NCI-H1092 treated with DMSO at 0.1 percent for 48 hours (cell line): ENCODE measurements around the gene ABHD16A.

Source experiments
- DNase-seq: peaks from one replicate; lab custom pipeline; 2025; lab: John Stamatoyannopoulos, UW

ABHD16A gene

DNA sequence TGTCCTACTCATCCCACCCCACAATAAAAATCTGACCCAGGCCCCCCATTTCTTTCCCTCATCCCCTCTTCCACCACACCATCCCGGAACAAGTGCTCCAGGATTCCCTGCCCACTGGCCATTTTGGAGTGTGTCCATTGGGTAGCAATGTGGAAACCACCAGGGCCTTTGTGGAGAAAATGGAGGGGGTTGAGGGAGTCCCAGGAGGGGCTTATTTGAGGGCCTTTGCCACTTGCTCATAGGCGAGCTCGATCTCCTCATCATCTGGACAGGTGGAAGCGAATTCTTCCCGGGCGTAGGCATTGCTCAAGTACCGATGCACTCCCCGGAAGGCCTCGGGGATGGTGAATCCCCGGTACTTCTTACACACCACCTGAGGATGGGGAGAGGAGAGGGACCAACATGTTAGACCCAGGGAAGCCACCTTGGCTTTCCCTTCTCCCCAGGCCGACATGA, 27.5 kb upstream of the ABHD16A start:
- no peak for DNase-seq

- DNase-seq: peak; percentile 16
Measured at GRCh38 chr6:31729979-31730630, 27.0 kb upstream of the ABHD16A start.

DNA sequence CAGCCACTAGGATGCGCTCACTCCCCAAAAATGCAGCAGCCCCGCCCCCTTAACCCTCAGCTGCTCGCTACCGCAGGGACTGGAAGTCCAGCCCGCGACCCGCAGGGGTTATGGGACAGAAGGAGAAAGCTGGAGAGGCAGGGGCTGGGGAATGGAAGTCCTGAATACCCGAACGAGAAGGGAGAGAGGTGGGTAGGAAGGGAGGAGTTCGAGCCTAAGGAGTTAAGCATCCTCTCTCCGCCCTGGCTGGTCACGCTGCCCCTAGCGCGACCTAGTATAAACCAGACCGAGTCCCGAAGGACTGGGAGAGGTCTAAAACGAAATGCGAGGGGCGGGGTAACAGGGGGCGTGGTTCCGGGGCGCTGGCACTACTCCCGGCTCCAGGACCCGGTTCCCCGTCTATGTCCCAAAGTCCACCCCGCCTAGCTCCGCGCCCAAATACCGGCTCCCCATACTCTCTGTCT, 26.4 kb upstream of the ABHD16A start:
- peak; percentile 49 for DNase-seq

GRCh38 chr6:31728767-31729514, 25.8 kb upstream of the ABHD16A start, which contains the start of gene DDAH2:
Gene DDAH2, minus strand, starts transcription at chr6:31729299. Its CDS starts 138 bp downstream, at chr6:31729161.
- no peak for DNase-seq

DNA sequence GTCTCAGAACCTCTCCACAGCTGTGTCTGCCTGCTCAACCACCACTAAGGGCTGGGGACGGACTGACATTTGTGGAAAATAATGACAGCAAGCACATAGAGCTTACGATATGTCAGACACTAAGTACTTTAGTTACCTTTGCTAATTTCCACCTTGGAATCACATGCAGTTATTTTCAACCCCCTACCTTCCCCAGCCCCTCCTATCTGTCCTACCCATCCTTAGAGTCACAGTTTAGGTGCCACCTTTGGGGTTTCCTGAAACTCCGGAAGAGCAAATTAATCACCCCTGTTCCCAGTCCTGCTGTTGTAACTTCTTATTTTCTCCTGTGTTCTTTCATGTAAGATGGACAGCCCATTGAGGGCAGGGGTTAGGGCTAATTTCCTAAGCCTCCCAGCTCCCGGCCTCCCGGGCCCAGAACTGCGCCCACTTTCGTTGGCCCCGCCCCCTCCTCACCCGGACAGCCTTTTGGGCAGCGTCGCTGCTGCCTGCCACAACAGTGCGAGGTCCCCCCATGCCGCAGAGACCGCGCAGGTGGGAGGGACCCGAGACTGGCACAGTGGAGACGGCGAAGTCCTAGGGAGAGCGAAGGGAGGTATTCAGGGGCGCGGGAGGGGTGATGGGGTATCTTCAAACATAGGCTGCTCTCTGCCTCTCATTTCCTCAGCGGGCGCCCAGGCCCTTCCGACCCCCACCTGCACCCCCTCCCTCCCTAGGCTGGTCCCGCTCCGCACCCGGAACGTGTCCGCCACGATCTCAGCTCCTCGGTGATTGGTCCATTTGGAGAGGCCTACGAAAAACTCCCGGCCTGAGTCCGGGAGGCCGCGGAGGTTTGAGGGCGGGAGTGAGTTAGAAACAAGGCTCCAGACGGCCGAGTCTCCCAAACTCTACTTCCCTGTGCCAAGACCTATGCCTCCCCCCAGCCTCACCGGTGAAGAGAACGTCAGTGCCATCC, 24.9 kb upstream of the ABHD16A start:
- DNase-seq: no peak

GRCh38 chr6:31727034-31727716, 24.1 kb upstream of the ABHD16A start:
- no peak for DNase-seq

DNA sequence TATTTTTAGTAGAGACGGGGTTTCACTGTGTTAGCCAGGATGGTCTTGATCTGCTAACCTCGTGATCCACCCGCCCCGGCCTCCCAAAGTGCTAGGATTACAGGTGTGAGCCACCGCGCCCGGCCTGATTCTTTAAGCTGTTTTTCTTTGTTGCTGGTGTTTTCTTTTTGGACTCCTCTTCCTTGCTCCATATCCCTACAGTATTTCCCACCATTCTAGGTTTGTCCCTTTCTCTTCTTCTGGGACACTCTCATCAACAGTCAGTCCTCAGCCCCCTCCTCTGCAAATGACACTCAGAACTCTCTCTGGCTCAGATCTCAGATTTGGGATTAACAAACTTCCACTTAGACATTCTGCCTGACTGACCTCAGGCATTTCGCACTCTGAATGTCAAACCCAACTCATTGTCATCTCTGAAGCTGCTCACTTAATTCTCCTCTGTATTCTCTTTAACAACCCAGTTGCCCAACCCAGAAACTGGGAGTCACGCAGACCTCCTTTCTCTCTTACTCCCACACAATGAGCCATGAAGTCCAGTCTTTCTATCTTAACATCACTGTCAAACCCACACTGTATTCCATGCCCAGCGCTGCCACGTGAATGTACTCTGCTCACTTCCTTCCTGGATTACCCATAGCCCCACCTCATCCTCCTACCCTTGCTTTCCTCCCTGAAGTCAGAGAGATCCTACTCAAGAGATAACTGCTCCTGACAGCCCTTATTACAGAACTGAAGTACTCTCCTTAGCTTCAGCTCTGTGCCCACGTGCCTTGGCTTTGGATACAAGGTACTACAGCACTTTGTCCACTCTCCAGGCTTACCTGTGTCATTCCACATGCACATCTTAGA, 22.6 kb upstream of the ABHD16A start:
- no peak for DNase-seq

DNA sequence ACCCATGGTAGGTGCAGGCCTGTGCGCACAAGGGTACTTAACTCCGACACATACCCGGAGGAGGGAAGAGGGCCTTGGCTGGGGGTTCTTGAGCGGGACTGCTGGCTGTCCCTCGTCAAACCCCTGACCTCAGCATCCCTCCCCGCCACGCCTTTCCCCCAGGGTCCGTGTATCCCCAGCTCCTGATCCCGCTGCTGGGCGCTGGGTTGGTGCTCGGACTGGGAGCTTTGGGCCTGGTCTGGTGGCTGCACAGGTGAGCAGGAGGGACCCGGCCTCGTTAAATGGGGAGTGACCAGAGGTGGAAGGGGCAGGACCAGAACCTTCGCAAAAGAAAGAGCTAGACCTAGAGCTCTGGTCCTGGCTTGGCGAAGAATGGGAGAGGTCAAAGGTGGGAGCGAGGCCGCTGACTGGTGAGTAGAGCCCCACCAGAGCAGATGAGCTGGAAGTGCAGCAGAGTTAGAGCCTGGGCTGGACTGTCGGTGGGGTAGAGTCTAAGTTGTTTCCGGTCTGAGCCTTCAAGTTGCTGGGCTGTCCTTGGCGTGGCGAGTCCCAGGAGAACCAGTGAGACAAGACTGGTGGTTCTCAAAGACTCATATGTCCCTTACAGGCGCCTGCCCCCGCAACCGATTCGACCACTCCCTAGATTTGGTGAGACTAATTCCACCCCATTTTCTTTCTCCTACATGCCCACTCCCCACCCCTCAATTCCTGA, 21.0 kb upstream of the ABHD16A start:
- DNase-seq: no peak

GRCh38 chr6:31723245-31723979, 20.3 kb upstream of the ABHD16A start, which contains the start of gene MPIG6B:
Gene MPIG6B, plus strand, starts transcription at chr6:31723373. Its CDS starts 11 bp downstream, at chr6:31723384.
- DNase-seq: no peak

- no peak for DNase-seq
Measured at GRCh38 chr6:31722173-31722572, 19.0 kb upstream of the ABHD16A start.

DNA sequence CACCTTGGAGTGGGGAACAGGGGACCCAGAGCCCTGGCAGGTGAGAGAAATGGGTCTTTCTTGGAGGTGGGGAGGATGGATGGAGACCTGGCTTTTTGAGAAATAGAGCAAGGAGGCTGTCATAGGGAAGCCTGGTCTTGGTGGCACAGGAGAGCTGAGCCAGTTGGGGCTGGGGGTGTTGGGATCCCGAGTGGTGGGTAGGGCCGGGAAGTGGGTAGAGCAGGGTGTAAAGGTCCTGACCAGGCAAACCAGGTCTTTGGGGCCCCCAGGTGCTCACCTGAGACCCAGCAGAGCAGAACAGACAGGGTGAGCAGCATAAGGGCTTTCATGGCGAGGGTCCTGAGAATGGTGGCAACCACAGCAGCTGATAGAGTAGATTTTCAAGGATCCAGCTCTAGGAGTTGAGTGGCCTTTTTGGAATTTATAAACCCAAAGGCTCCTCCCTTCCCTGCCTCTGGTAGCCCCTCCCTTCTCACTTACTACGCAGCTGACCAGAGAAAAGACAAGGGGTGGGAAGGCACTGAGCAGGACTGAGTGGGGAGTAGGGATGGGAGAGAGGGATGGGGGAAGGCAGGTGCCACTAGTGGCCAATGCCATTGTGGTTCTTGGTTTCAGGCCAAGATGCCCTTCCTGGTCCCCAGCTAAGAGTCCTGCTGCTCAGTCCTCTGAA, 18.4 kb upstream of the ABHD16A start, which contains the start of gene LY6G6C:
Gene LY6G6C, minus strand, starts transcription at position 396 of the 670 bp plus-strand sequence. Its CDS starts 67 bp downstream, at position 329.
- no peak for DNase-seq

DNA sequence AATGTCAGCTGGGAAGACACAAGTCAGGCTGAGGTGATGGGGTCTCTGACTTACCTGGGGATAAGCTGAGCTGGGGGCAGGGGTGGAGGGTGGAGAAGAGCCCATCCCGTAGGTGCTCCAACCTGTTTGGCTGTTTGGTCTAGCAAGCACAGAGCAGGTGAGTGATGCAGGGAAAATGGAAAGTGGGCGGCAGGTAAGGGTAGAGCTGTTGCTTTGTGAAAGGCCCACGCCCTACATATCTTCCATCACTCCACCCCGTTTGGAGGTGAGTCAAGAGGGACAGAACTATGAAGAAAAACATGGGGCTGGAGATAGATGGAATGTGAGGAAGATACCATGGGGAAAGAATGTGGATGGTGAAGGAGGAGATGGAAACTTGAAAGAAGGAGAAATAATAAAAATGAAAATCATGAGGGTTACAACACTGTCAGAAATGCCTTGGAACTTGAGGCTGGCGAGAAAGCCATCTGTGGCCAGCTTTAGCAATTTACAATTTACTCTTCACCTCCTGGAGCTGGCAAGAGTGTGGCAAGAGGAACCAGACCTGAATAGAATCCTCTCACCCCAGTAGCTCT, 17.2 kb upstream of the ABHD16A start:
- no peak for DNase-seq

DNA sequence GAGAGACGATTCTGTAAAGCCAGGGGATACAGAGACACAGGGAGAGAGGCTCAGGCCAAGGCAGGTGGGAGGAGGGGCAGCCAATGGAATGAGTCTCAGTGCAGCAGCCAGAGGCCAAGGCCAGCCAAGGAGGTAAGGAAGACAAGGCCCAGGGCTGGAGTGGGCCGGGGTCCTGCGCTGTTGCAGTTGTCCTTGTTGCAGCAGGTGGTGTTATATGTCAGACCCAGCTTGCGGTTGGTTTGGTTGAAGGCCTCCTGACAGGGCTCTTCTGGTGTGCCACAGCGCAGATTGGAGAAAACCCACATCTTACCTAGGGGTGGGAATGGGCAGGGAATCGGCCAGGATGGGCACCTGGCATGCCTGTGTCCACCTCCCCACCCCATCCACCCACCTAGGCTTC, 15.9 kb upstream of the ABHD16A start:
- DNase-seq: no peak

DNA sequence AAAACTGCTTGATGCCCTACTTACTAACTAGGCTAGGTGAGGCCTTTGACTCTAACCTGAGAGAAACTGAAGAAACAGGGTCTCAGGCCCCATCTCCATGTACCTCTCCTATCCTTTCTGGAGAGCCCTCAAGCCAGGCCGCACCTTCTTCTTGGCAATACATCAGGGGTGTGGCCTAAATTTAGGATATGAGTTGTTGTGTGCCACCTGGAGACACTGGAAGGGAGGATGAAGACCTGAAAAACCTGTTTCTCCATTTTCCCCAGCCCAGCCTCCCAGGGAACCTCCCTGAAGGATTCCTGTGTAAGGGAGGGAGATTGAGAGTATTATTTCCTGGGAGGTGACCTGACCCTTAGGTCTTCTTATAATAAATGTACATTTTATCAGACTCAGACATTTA, 15.1 kb upstream of the ABHD16A start:
- no peak for DNase-seq

- no peak for DNase-seq
Measured at GRCh38 chr6:31717499-31718222, 14.5 kb upstream of the ABHD16A start.

DNA sequence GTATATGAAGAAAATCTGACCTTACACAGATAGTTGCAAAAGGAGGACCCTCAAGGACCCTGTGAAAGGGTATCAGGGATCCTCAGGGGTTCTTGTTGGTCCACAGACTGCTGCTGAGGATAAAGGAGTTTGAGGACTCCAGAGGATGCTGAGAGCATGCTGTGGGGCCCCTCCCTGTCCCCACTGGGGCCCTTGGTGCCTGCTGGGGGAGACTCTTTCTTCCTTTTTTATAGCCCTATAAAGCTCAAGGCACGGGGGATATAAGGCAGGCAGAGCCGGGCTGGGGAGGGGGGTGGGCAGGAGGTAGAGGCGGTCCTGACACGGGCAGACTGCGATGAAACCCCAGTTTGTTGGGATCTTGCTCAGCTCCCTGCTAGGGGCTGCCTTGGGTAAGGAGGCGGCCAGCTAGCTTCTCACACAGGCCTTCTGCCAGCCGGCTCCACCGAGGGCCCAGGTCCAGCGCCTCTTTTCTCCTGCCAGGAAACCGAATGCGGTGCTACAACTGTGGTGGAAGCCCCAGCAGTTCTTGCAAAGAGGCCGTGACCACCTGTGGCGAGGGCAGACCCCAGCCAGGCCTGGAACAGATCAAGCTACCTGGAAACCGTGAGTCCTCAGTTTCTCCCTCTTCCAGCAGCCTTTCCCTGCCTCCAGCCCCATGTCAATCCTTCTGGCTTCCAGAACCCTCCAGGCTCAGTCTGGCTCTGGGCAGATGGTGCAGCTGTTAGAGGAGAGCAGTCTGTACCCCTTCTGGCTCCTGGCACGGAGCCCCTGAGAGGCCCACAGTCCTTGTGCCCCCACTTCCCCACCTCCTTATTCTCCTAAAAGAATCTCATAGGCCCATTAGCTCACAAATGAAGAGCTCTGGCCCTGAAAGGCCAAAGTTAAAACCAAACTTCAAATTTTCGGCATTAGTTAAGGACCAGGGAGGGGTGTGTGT, 12.2 kb upstream of the ABHD16A start, which contains the start of gene LY6G6D:
Gene LY6G6D, plus strand, starts transcription at position 327 of the 937 bp plus-strand sequence. Its CDS starts 8 bp downstream, at position 335.
- no peak for DNase-seq
